SKM-1 (cell line): ENCODE measurements around the gene CFHR4.
"Not testable (repeated sequence)": the region's sequence is repeated elsewhere in the genome, so short reads cannot be mapped to it uniquely, and the experiment has no call there.

Experiments
- DNase-seq: peaks from one replicate; lab custom pipeline; 2025; ENCODE audit not compliant: unreplicated experiment; lab: John Stamatoyannopoulos, UW

The CFHR4 gene

DNA sequence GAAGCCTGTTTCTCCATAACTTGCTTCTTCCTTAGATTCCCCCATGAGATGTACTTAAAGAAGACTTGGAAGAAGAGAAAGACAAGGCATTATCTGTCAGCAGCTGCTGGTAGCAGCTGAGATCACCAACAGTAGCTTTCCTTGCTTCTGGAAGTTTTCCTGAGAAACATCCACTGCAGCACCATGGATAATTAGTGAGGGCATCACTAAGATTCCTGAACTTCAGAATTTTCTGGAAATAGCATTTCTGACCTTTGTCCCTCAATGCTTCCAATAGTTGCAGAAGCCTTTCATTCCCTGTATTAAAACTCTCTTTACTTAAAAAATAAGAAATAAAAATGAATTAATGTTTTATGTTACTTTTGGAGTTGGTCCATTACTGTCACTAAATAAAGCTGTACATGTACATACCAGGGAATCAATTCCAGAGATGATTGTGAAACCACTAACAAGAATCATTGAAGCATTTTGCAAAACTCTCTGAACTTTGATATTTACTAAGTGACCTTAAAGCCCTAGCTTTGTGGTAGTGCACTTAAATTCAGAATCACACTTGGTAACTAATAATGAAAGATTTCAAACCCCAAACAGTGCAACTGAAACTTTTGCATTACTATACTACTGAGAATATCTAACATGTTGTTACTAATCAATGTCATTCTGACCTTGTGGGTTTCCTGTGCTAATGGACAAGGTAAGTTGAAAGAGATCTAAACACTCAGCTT, at the start of gene CFHR4:
Gene CFHR4, plus strand, starts transcription at position 538 of the 725 bp plus-strand sequence. Its CDS starts 99 bp downstream, at position 637.
- no peak for DNase-seq

DNA sequence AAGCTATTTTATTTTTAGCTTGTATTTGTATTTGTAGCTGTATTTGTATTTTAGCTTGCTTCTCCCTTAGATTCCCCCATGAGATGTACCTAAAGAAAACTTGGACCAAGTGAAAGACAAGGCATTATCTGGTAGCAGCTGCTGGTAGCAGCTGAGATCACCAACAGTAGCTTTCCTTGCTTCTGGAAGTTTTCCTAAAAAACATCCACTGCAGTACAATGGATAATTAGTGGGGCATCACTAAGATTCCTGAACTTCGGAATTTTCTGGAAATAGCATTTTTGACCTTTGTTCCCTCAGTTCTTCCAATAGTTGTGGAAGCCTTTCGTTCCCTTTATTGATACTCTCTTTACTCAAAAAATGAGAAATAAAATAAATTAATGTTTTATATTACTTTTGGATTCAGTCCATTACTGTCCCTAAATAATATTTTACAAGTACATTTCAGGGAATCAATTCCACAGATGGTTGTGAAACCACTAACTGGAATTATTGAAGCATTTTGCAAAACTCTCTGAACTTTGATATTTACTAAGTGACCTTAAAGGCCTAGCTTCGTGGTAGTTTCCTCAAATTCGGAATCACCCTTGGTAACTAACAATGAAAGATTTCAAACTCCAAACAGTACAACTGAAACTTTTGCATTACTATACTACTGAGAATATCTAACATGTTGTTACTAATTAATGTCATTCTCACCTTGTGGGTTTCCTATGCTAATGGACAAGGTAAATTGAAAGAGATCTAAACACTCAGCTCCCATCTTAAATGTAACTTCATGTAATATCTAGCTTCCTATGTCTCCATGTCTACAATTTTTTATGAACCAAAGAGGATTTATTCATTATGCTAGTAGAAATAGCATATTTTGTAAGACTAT, 38.0 kb upstream of the CFHR4 start:
- DNase-seq = not testable (repeated sequence)

- DNase-seq = no peak
Measured at GRCh38 chr1:196856053-196856452, 31.8 kb upstream of the CFHR4 start.

DNA sequence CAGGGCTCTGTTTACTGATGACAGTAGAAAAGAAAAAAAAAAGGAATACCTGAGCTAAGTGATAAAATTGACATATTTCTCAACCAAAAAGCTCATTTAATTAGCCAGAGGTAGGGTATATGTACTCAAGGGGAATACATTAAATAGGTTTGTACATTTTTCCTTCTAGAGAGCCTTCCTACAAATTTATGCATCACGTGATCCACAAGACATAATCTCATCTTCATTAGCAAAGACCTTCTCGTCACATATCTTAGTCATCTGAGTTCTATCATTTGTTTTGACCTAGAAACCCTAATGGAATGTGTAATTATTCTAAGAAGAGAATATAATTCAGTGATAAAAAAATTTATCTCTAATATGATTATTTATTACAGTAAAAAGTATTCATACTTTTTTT, 30.7 kb upstream of the CFHR4 start:
- no peak for DNase-seq

DNA sequence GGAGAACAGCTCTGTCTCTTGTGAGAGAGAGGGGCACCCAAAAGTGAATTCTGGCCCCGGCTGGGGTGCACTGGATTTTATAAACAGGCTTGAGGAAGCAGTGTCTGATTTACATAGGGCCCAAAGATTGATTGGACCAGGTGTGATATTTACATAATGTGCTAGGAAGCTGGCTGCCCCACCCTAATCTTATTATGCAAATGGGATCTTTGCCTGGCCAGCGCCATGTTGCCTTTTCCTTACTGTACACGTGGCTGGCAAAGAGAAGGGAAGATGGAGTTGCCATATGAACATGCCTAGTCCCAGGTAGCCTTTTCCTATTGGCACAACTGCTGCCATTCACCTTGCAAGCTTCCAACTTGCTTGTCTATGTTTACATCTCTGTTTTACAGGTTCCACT, 29.0 kb upstream of the CFHR4 start:
- no peak for DNase-seq

GRCh38 chr1:196860323-196860884, 27.4 kb upstream of the CFHR4 start:
- DNase-seq = no peak

DNA sequence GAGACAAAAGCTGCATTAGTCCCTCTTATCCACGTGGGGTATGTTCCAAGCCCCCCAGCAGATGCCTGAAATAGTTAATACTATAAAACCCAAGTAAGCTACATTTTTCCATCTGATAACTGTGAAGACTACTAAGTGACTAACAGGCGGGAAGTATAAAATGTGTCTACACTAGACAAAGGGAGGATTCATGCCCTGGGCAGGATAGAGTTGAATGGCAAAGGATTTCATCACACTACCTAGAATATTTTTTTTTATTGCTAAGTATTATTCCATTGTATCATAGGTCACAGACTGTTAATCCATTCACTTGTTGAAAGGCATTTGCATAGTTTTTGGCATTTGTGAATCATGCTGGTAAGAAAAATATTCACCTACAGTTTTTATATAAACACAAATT, 26.4 kb upstream of the CFHR4 start:
- no peak for DNase-seq

GRCh38 chr1:196866974-196867373, 20.9 kb upstream of the CFHR4 start:
- DNase-seq = no peak

GRCh38 chr1:196873385-196873784, 14.5 kb upstream of the CFHR4 start:
- no peak for DNase-seq

GRCh38 chr1:196875935-196876334, 11.9 kb upstream of the CFHR4 start:
- no peak for DNase-seq

- no peak for DNase-seq
Measured at GRCh38 chr1:196877964-196878363, 9.9 kb upstream of the CFHR4 start.

GRCh38 chr1:196886560-196886959, 1.3 kb upstream of the CFHR4 start:
- DNase-seq = not testable (repeated sequence)

DNA sequence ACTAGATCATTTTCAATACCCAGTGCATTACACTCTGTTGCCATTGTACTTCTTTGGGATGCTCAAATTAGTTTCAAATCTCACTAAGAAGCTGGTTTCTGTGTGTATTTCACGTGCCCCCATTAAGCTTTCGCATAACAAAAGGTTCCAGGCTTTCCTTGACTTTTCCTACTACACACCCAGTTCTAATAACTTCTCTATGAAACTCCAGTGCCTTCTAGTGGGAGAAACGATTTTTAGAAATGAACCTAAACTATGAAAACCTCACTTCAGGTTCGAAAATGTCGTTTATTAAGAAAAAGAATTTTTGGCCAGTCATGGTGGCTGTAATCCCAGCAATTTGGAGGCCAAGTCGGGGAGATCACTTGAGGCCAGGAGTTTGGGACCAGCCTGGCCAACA, 2.8 kb downstream of the CFHR4 start:
- no peak for DNase-seq

GRCh38 chr1:196891251-196891650, 3.4 kb downstream of the CFHR4 start:
- no peak for DNase-seq

GRCh38 chr1:196896355-196896754, 8.5 kb downstream of the CFHR4 start:
- DNase-seq = no peak

GRCh38 chr1:196897158-196897828, 9.4 kb downstream of the CFHR4 start:
- DNase-seq = no peak

DNA sequence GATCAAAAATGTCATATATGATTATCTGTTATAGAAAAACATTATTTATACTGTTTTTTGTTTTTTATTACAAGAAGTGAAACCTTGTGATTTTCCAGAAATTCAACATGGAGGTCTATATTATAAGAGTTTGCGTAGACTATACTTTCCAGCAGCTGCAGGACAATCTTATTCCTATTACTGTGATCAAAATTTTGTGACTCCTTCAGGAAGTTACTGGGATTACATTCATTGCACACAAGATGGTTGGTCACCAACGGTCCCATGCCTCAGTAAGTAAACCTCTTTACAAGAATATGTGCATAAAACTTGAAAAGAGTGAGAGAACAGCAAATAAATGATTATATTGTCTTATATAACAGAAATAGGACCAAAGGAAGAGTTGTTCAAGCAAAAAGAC, 14.5 kb downstream of the CFHR4 start:
- DNase-seq = no peak

DNA sequence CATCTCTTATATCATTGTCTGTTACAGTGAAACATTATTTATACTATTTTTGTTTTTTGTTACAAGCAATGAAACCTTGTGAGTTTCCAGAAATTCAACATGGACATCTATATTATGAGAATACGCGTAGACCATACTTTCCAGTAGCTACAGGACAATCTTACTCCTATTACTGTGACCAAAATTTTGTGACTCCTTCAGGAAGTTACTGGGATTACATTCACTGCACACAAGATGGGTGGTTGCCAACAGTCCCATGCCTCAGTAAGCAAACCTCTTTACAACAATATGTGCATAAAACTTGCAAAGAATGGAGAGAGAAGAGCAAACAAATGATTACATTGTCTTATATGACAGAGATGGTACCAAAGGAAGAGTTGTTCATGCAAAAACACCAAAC, 22.4 kb downstream of the CFHR4 start:
- no peak for DNase-seq

DNA sequence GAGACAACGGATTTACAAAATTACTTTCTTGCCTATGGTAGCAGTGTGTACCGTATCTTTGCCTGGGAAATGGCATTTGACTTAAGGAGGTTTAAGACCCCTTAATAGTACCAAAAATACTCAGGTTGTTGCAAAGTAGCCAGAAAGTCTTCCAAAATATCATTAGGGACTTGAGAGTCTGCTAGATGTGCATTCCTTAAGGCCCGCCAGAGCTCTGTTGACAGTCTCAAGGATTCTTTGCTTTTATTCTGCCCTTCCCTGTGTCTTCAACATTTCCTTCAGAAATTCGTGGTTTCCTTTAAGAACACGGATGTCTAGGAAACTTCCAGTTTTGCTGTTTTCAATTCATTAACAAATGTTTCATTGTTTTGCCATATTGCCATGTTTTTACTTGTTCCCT, 24.4 kb downstream of the CFHR4 start:
- DNase-seq = not testable (repeated sequence)

DNA sequence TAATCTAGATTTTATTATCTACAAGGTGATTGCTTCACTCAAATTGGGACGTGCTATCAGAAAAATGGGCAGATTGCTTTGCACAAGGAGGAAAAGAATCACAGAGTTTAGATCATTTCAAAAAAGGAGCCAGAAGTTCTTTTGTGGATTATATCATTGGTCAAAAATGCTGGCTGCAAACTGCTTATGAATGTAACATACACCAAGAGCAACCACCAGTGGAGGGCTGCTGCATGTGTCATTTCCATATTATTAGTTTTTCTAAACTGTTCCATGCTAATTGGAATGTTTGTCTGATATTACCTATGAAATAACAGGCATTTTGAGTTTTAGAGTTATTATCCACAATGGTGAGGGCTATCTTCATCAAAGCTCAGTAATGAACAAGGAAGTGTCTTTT, 39.0 kb downstream of the CFHR4 start:
- DNase-seq = not testable (repeated sequence)

DNA sequence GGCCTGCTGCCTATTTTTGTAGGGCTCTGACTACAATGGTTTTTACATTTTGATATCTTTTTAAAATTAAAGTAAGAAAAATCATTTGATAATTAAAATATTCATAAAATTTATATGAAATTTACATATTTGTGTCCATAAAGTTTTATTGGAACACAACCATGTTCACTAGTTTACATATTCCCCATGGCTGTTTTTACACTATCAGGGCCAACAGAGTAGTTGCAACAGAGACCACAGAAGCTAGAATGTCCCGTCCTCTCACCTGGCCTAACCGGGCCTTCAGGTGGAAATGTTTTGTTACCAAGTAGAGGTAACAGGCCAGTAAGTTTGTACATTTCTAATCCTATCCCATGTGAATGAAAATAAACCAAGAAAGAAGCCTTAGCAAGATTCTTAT, 45.0 kb downstream of the CFHR4 start:
- not testable (repeated sequence) for DNase-seq
